Activated naive CD8-positive, alpha-beta T cell treated with anti-CD3 and anti-CD28 coated beads, Interleukin-2, amount 10 ng/mL, durations not matched to agents 7 days and 5 days (primary cell): Measurements from ENCODE around the gene RAB11FIP3. TPM values are rescaled to one million over a fixed set of nuclear protein-coding genes. Genes with fewer than 3 reads are reported as not detected.

ENCODE experiments used
- ATAC-seq: fragments of 150-1000 bp; cut with Tn5 transposase; one replicate; pipeline ENCODE4 v1.10.0; 2021; ENCODE audit warnings: low read depth, moderate library complexity
- POLR2A ChIA-PET: fragments of 350-600 bp; sonication (Branson Sonifier 250); formaldehyde crosslinking; loops from one replicate; lab custom pipeline; 2021; ENCODE audit warnings: antibody characterized with exemption; lab: Charles Lee
- DNase-seq: peaks from one replicate; pipeline ENCODE4 v3.0.0; 2021
- H3K27ac Mint-ChIP-seq: one replicate; pipeline ENCODE4 v1.8.0; 2022; ENCODE audit warnings: mild to moderate bottlenecking, mixed read lengths
- H3K27me3 Mint-ChIP-seq: one replicate; pipeline ENCODE4 v1.8.0; 2022; ENCODE audit warnings: mild to moderate bottlenecking, moderate library complexity, mixed read lengths
- H3K36me3 Mint-ChIP-seq: one replicate; pipeline ENCODE4 v1.8.0; 2021; ENCODE audit warnings: mild to moderate bottlenecking, mixed read lengths
- H3K4me1 Mint-ChIP-seq: one replicate; pipeline ENCODE4 v1.8.0; 2021; ENCODE audit warnings: mixed read lengths
- H3K4me3 Mint-ChIP-seq: one replicate; pipeline ENCODE4 v1.8.0; 2022; ENCODE audit warnings: mild to moderate bottlenecking, moderate library complexity, mixed read lengths
- H3K9me3 Mint-ChIP-seq: one replicate; pipeline ENCODE4 v1.8.0; 2021; ENCODE audit warnings: mixed read lengths
- total RNA-seq, 2 experiments: library from RNA; stranded (reverse); gene quantifications; one replicate each; pipeline ENCODE4 v1.2.3, GENCODE V29; 2021

The RAB11FIP3 gene
- total RNA-seq, 2 experiments from 2014 or later = 28.8 to 29.3 TPM

- Mint-ChIP-seq H3K9me3 (no peaks in the 10 kb centered on the region), H3K27me3 (peaks cover 7% of the 10 kb centered on the region), H3K27ac (no peak overlapping the region), H3K36me3 (no peaks in the 10 kb centered on the region), H3K4me1 (no peaks in the 10 kb centered on the region), H3K4me3 (no peak overlapping the region)
- POLR2A ChIA-PET = no interaction called here
- ATAC-seq (no peak), DNase-seq (no peak)
Observed at GRCh38 chr16:555528-556473, 130.4 kb downstream of the RAB11FIP3 start.

GRCh38 chr16:556474-557173, 131.2 kb downstream of the RAB11FIP3 start:
- Mint-ChIP-seq H3K27ac (no peak overlapping the region), H3K36me3 (no peaks in the 10 kb centered on the region), H3K9me3 (no peaks in the 10 kb centered on the region), H3K27me3 (peaks cover 9% of the 10 kb centered on the region), H3K4me3 (no peak overlapping the region), H3K4me1 (no peaks in the 10 kb centered on the region)
- DNase-seq = no peak
- POLR2A ChIA-PET = no interaction called here
- no peak for ATAC-seq

GRCh38 chr16:557463-558297, 132.2 kb downstream of the RAB11FIP3 start:
- Mint-ChIP-seq H3K4me3 (no peak overlapping the region), H3K9me3 (no peaks in the 10 kb centered on the region), H3K27me3 (peaks cover 9% of the 10 kb centered on the region), H3K4me1 (no peaks in the 10 kb centered on the region), H3K36me3 (no peaks in the 10 kb centered on the region), H3K27ac (no peak overlapping the region)
- ATAC-seq (no peak), DNase-seq (no peak)
- POLR2A ChIA-PET = no interaction called here

GRCh38 chr16:558298-559020, 133.0 kb downstream of the RAB11FIP3 start:
- no peak overlapping the region for H3K4me3 Mint-ChIP-seq
- H3K27me3 Mint-ChIP-seq = peaks cover 9% of the 10 kb centered on the region
- ATAC-seq (peak; percentile 16), DNase-seq (no peak)
- H3K36me3 Mint-ChIP-seq = no peaks in the 10 kb centered on the region
- no peak overlapping the region for H3K27ac Mint-ChIP-seq
- no peaks in the 10 kb centered on the region for H3K9me3 Mint-ChIP-seq
- POLR2A ChIA-PET = no interaction called here
- no peaks in the 10 kb centered on the region for H3K4me1 Mint-ChIP-seq

- Mint-ChIP-seq H3K27ac (no peak overlapping the region), H3K4me3 (no peak overlapping the region), H3K36me3 (no peaks in the 10 kb centered on the region), H3K4me1 (no peaks in the 10 kb centered on the region), H3K9me3 (no peaks in the 10 kb centered on the region), H3K27me3 (peaks cover 9% of the 10 kb centered on the region)
- ATAC-seq (no peak), DNase-seq (no peak)
- POLR2A ChIA-PET = no interaction called here
Observed at GRCh38 chr16:559021-559380, 133.6 kb downstream of the RAB11FIP3 start.

GRCh38 chr16:559411-560203, 134.2 kb downstream of the RAB11FIP3 start:
- POLR2A ChIA-PET = no interaction called here
- peaks cover 9% of the 10 kb centered on the region for H3K27me3 Mint-ChIP-seq
- no peaks in the 10 kb centered on the region for H3K4me1 Mint-ChIP-seq
- no peaks in the 10 kb centered on the region for H3K36me3 Mint-ChIP-seq
- DNase-seq (no peak), ATAC-seq (no peak)
- H3K9me3 Mint-ChIP-seq = no peaks in the 10 kb centered on the region
- no peak overlapping the region for H3K4me3 Mint-ChIP-seq
- H3K27ac Mint-ChIP-seq = no peak overlapping the region

GRCh38 chr16:560204-560700, 134.8 kb downstream of the RAB11FIP3 start, which contains the start of gene PRR35:
Gene PRR35, plus strand, starts transcription at chr16:560394. Its CDS starts 2,901 bp downstream, at chr16:563295.
- DNase-seq = no peak
- no peaks in the 10 kb centered on the region for H3K36me3 Mint-ChIP-seq
- ATAC-seq = no peak
- H3K27me3 Mint-ChIP-seq = peaks cover 9% of the 10 kb centered on the region
- H3K4me1 Mint-ChIP-seq = no peaks in the 10 kb centered on the region
- no peaks in the 10 kb centered on the region for H3K9me3 Mint-ChIP-seq
- H3K27ac Mint-ChIP-seq = no peak within 1 kb of the TSS
- no peak within 1 kb of the TSS for H3K4me3 Mint-ChIP-seq
- POLR2A ChIA-PET = no interaction called here

GRCh38 chr16:560701-561412, 135.4 kb downstream of the RAB11FIP3 start:
- Mint-ChIP-seq H3K9me3 (no peaks in the 10 kb centered on the region), H3K4me3 (no peak overlapping the region), H3K27ac (no peak overlapping the region), H3K27me3 (peaks cover 9% of the 10 kb centered on the region), H3K4me1 (no peaks in the 10 kb centered on the region), H3K36me3 (no peaks in the 10 kb centered on the region)
- POLR2A ChIA-PET = no interaction called here
- DNase-seq = no peak
- no peak for ATAC-seq

GRCh38 chr16:561413-561794, 136.0 kb downstream of the RAB11FIP3 start:
- Mint-ChIP-seq H3K27me3 (peaks cover 9% of the 10 kb centered on the region), H3K4me3 (no peak overlapping the region), H3K9me3 (no peaks in the 10 kb centered on the region), H3K36me3 (no peaks in the 10 kb centered on the region), H3K27ac (no peak overlapping the region), H3K4me1 (no peaks in the 10 kb centered on the region)
- POLR2A ChIA-PET = no interaction called here
- ATAC-seq (no peak), DNase-seq (no peak)

GRCh38 chr16:561957-562938, 136.8 kb downstream of the RAB11FIP3 start:
- Mint-ChIP-seq H3K9me3 (no peaks in the 10 kb centered on the region), H3K4me3 (no peak overlapping the region), H3K36me3 (no peaks in the 10 kb centered on the region), H3K4me1 (peaks cover 6% of the 10 kb centered on the region), H3K27me3 (peaks cover 9% of the 10 kb centered on the region), H3K27ac (no peak overlapping the region)
- POLR2A ChIA-PET = no interaction called here
- no peak for DNase-seq
- no peak for ATAC-seq
